ENCODE measurements around the gene RHOT2.
A peak's percentile ranks its signal among the peaks of the same experiment; 100 is the strongest.

Gene RHOT2

DNA sequence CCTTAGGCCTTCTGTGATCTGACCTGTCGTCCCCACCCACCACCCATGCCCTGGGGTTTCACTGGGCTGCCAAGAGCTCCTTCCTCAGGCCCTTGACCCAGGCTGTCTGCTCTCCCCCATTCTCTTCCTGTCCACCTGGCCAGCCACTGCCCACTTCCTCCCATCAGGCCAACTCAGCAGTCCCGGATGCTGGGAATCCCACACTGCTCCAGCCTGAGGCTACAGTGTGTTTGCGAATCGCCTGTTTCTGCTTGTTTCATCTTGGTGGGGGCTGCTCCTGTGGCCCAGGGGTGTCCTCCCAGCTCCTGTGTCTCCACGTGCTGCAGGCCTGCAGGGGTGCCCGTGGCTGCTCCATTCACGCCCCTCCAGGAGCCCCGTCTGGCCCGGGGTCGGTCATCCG, 46.1 kb downstream of the RHOT2 start:
- H4K20me1 ChIP-seq (ENCODE audit: insufficient read depth, low read length) = no peaks in the 10 kb centered on the region
- H3K9me3 ChIP-seq (ENCODE audit: low read length) = no peaks in the 10 kb centered on the region
- peaks cover 15% of the 10 kb centered on the region for H3K4me1 ChIP-seq (ENCODE audit: insufficient read depth, low read length, severe bottlenecking)
- H3F3A ChIP-seq (ENCODE audit: insufficient read depth, low read length) = no peaks in the 10 kb centered on the region
- no peak overlapping the region for H3K4me3 ChIP-seq (ENCODE audit: low read depth, low read length, poor library complexity, severe bottlenecking)
- H3K79me2 ChIP-seq (ENCODE audit: insufficient read depth, low read length) = no peaks in the 10 kb centered on the region
- H3K9ac ChIP-seq (ENCODE audit: low read length) = no peak overlapping the region
- H3K36me3 ChIP-seq (ENCODE audit: insufficient read depth, low read length) = no peaks in the 10 kb centered on the region
- H3K4me2 ChIP-seq (ENCODE audit: low read length) = no peak overlapping the region
- H3K27ac ChIP-seq (ENCODE audit: low read depth, low read length, poor library complexity, severe bottlenecking) = no peak overlapping the region
- TF ChIP-seq, protein P1, sequence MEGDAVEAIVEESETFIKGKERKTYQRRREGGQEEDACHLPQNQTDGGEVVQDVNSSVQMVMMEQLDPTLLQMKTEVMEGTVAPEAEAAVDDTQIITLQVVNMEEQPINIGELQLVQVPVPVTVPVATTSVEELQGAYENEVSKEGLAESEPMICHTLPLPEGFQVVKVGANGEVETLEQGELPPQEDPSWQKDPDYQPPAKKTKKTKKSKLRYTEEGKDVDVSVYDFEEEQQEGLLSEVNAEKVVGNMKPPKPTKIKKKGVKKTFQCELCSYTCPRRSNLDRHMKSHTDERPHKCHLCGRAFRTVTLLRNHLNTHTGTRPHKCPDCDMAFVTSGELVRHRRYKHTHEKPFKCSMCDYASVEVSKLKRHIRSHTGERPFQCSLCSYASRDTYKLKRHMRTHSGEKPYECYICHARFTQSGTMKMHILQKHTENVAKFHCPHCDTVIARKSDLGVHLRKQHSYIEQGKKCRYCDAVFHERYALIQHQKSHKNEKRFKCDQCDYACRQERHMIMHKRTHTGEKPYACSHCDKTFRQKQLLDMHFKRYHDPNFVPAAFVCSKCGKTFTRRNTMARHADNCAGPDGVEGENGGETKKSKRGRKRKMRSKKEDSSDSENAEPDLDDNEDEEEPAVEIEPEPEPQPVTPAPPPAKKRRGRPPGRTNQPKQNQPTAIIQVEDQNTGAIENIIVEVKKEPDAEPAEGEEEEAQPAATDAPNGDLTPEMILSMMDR (IDR thresholded peaks at IDR 0.05; ENCODE audit: low read length) = no peak
- no peak for TF ChIP-seq EZH2 (IDR thresholded peaks at IDR 0.05; ENCODE audit: borderline replicate concordance, low read length)
- H3K9me2 ChIP-seq (ENCODE audit: low read depth, low read length) = no peaks in the 10 kb centered on the region
- no peak overlapping the region for H2AFZ ChIP-seq (ENCODE audit: low read length)
- peaks cover 23% of the 10 kb centered on the region for H3K27me3 ChIP-seq (ENCODE audit: insufficient read depth, low read length)

DNA sequence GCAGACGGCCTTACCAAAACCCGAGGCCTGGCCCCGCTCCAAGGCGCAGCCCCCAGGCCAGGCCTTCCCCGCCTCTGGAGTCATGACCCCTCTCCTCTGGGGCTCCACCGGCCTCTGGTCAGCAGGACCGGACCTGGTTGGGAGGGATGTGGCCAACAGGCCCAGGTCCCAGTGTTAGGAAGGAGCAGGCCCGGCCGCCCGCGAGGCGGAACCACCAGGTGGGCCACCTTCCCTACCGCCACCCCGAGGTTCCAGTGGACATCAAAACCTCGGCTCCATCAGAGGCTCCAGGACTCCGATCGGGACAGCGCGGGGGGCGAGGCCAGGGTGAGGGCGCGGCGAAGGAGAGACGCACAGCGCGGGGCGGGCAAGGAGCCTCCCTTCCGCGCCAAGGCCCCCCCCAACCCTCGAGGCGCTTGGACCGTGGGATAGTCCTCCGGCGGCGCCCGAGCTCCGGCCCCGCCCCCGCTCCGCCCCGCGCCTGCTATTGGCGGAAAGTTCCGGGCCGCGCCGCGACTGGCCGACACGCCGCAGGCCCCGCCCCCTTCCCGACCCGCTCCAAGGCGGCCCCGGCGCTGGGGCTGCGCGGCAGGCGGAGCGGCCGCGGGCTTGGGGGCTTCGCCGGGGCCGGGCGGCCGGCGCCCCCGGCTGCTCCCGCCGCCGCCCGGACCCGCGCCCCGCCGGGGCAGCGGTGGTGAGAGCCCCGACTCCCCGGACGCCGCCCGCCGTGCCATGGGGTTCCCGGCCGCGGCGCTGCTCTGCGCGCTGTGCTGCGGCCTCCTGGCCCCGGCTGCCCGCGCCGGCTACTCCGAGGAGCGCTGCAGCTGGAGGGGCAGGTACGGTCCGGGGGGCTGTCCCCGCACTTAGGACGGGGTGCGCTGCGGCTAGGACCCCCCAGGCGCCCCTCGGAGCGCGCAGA, 46.9 kb downstream of the RHOT2 start, which contains the start of gene METRN:
Gene METRN (plus strand): TSS at position 561 of the 919 bp plus-strand sequence. CDS start 172 bp downstream, at position 733.
- H3K9me2 ChIP-seq (ENCODE audit: low read depth, low read length) = no peaks in the 10 kb centered on the region
- no peaks in the 10 kb centered on the region for H3F3A ChIP-seq (ENCODE audit: insufficient read depth, low read length)
- peak within 1 kb of the TSS; percentile 57 for H3K4me3 ChIP-seq (ENCODE audit: low read depth, low read length, poor library complexity, severe bottlenecking)
- H3K4me2 ChIP-seq (ENCODE audit: low read length) = peak within 1 kb of the TSS; percentile 78
- no peaks in the 10 kb centered on the region for H3K9me3 ChIP-seq (ENCODE audit: low read length)
- peaks cover 23% of the 10 kb centered on the region for H3K27me3 ChIP-seq (ENCODE audit: insufficient read depth, low read length)
- H3K79me2 ChIP-seq (ENCODE audit: insufficient read depth, low read length) = no peaks in the 10 kb centered on the region
- no peaks in the 10 kb centered on the region for H3K36me3 ChIP-seq (ENCODE audit: insufficient read depth, low read length)
- TF ChIP-seq EZH2 (IDR thresholded peaks at IDR 0.05; ENCODE audit: borderline replicate concordance, low read length) = no peak
- TF ChIP-seq, protein P1 (IDR thresholded peaks at IDR 0.05; ENCODE audit: low read length) = no peak
- H3K27ac ChIP-seq (ENCODE audit: low read depth, low read length, poor library complexity, severe bottlenecking) = no peak within 1 kb of the TSS
- H2AFZ ChIP-seq (ENCODE audit: low read length) = no peak within 1 kb of the TSS
- H4K20me1 ChIP-seq (ENCODE audit: insufficient read depth, low read length) = no peaks in the 10 kb centered on the region
- H3K4me1 ChIP-seq (ENCODE audit: insufficient read depth, low read length, severe bottlenecking) = peaks cover 17% of the 10 kb centered on the region
- H3K9ac ChIP-seq (ENCODE audit: low read length) = no peak within 1 kb of the TSS; the same call in 1 of the 2 replicates

DNA sequence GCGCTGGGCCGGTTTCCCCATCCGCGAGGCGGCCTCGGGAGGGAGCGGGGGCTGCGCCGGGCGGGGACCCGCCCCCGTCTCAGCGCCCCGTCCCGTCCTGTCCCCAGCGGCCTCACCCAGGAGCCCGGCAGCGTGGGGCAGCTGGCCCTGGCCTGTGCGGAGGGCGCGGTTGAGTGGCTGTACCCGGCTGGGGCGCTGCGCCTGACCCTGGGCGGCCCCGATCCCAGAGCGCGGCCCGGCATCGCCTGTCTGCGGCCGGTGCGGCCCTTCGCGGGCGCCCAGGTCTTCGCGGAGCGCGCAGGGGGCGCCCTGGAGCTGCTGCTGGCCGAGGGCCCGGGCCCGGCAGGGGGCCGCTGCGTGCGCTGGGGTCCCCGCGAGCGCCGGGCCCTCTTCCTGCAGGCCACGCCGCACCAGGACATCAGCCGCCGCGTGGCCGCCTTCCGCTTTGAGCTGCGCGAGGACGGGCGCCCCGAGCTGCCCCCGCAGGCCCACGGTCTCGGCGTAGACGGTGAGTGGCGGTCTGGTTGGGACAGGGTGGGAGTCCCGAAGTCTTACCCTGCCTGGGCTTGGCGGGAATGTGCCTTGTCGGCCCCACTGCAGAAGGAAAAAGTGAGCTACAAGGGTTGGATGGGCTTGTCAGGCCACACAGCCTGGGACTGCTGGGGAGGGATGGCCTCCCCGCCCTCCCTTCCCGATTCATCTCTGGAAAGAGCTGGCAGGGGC, 47.7 kb downstream of the RHOT2 start:
- Histone ChIP-seq H3K9me2 (ENCODE audit: low read depth, low read length) (no peaks in the 10 kb centered on the region), H3K27ac (ENCODE audit: low read depth, low read length, poor library complexity, severe bottlenecking) (no peak overlapping the region), H3K9ac (ENCODE audit: low read length) (no peak overlapping the region; the same call in 1 of the 2 replicates), H3K9me3 (ENCODE audit: low read length) (no peaks in the 10 kb centered on the region), H3K79me2 (ENCODE audit: insufficient read depth, low read length) (no peaks in the 10 kb centered on the region), H3K27me3 (ENCODE audit: insufficient read depth, low read length) (peaks cover 22% of the 10 kb centered on the region), H2AFZ (ENCODE audit: low read length) (no peak overlapping the region), H3K4me3 (ENCODE audit: low read depth, low read length, poor library complexity, severe bottlenecking) (peak overlapping the region; percentile 57), H4K20me1 (ENCODE audit: insufficient read depth, low read length) (no peaks in the 10 kb centered on the region), H3K36me3 (ENCODE audit: insufficient read depth, low read length) (no peaks in the 10 kb centered on the region), H3K4me1 (ENCODE audit: insufficient read depth, low read length, severe bottlenecking) (peaks cover 24% of the 10 kb centered on the region), H3K4me2 (ENCODE audit: low read length) (peak overlapping the region; percentile 78), H3F3A (ENCODE audit: insufficient read depth, low read length) (no peaks in the 10 kb centered on the region)
- TF ChIP-seq, protein P1 (IDR thresholded peaks at IDR 0.05; ENCODE audit: low read length) = peak; percentile 13; the same call in 1 of the 2 replicates
- no peak for TF ChIP-seq EZH2 (IDR thresholded peaks at IDR 0.05; ENCODE audit: borderline replicate concordance, low read length)
